Neural cell (in vitro differentiated cells): ENCODE measurements around the gene SMG6. TPM values are rescaled to one million over a fixed set of nuclear protein-coding genes. Genes with fewer than 3 reads are reported as not detected.

Source experiments
- H2AFZ ChIP-seq: fragments of 200-600, 300-800 bp; sonication (generic), shearing (Covaris generic); 2 replicates; pipeline ENCODE4 v1.6.0; 2014; ENCODE audit warnings: low read depth, mild to moderate bottlenecking, antibody characterized with exemption, low read length, moderate library complexity
- H3F3A ChIP-seq: fragments of 200-600 bp; shearing (Covaris generic); 2 replicates; pipeline ENCODE4 v1.6.1; 2016; ENCODE audit warnings: mild to moderate bottlenecking, moderate library complexity, mixed read lengths, antibody characterized with exemption, low read length; ENCODE audit not compliant: insufficient read depth, poor library complexity, severe bottlenecking
- H3K27ac ChIP-seq: fragments of 200-600, 300-800 bp; sonication (generic), shearing (Covaris generic); 2 replicates; pipeline ENCODE4 v1.5.1; 2014; ENCODE audit warnings: mild to moderate bottlenecking, low read length, moderate library complexity
- H3K27me3 ChIP-seq: fragments of 300-800, 200-600 bp; sonication (generic), shearing (Covaris generic); 2 replicates; pipeline ENCODE4 v1.6.0; 2014; ENCODE audit warnings: mild to moderate bottlenecking, low read depth, low read length, moderate library complexity; ENCODE audit not compliant: insufficient read depth
- H3K36me3 ChIP-seq: fragments of 300-800, 200-600 bp; sonication (generic), shearing (Covaris generic); 2 replicates; pipeline ENCODE4 v1.5.1; 2014; ENCODE audit warnings: mild to moderate bottlenecking, antibody characterized with exemption, low read length, moderate library complexity; ENCODE audit not compliant: insufficient read depth
- H3K4me2 ChIP-seq: fragments of 300-800, 200-600 bp; sonication (generic), shearing (Covaris generic); 2 replicates; pipeline ENCODE4 v1.6.0; 2014; ENCODE audit warnings: mild to moderate bottlenecking, low read length
- H3K4me3 ChIP-seq: fragments of 300-800, 200-600 bp; sonication (generic), shearing (Covaris generic); 2 replicates; pipeline ENCODE4 v1.5.1; 2014; ENCODE audit warnings: mild to moderate bottlenecking, low read length, moderate library complexity
- H3K79me2 ChIP-seq: fragments of 200-600 bp; shearing (Covaris generic); replicated peaks from 2 replicates; pipeline ENCODE4 v1.6.0; 2014; ENCODE audit warnings: mild to moderate bottlenecking, low read length, moderate library complexity; ENCODE audit not compliant: insufficient read depth
- H3K9ac ChIP-seq: fragments of 300-800, 200-600 bp; sonication (generic), shearing (Covaris generic); 2 replicates; pipeline ENCODE4 v1.6.1; 2016; ENCODE audit warnings: mild to moderate bottlenecking, low read length, mixed read lengths
- H3K9me2 ChIP-seq: fragments of 200-600 bp; shearing (Covaris generic); 2 replicates; pipeline ENCODE4 v1.6.1; 2016; ENCODE audit warnings: mild to moderate bottlenecking, low read length, mixed read lengths; ENCODE audit not compliant: insufficient read depth
- H3K9me3 ChIP-seq: fragments of 200-600, 300-800 bp; sonication (generic), shearing (Covaris generic); 2 replicates; pipeline ENCODE4 v1.6.1; 2016; ENCODE audit warnings: mild to moderate bottlenecking, mixed run types, low read length, moderate library complexity, mixed read lengths
- H4K20me1 ChIP-seq: fragments of 200-600 bp; shearing (Covaris generic); 2 replicates; pipeline ENCODE4 v1.6.1; 2016; ENCODE audit warnings: mild to moderate bottlenecking, mixed run types; ENCODE audit not compliant: insufficient read depth
- EP300 ChIP-seq: fragments of 450-650 bp; conservative IDR thresholded peaks from 2 replicates; pipeline ENCODE4 v1.6.1; 2014; ENCODE audit warnings: antibody characterized with exemption, mild to moderate bottlenecking, moderate library complexity; ENCODE audit not compliant: poor library complexity, severe bottlenecking
- EZH2 ChIP-seq: fragments of 200-600, 300-800 bp; shearing (Covaris generic), sonication (generic); IDR thresholded peaks from 2 replicates; pipeline ENCODE4 v1.6.1; 2014; ENCODE audit warnings: antibody characterized with exemption, low read length, borderline replicate concordance, mild to moderate bottlenecking; ENCODE audit not compliant: insufficient read depth, poor library complexity, severe bottlenecking
- MXI1 ChIP-seq: fragments of 450-650 bp; conservative IDR thresholded peaks from 2 replicates; pipeline ENCODE4 v1.6.1; 2014; ENCODE audit warnings: antibody characterized with exemption, mild to moderate bottlenecking; ENCODE audit not compliant: poor library complexity, severe bottlenecking
- POLR2AphosphoS5 ChIP-seq: IDR thresholded peaks from 2 replicates; pipeline ENCODE4 v1.6.1; 2012
- RAD21 ChIP-seq: fragments of 450-650 bp; conservative IDR thresholded peaks from 2 replicates; pipeline ENCODE4 v1.6.1; 2014; ENCODE audit warnings: antibody characterized with exemption, mild to moderate bottlenecking, moderate library complexity
- SMC3 ChIP-seq: fragments of 450-650 bp; conservative IDR thresholded peaks from 2 replicates; pipeline ENCODE4 v1.6.1; 2014; ENCODE audit warnings: antibody characterized with exemption, mild to moderate bottlenecking, moderate library complexity; ENCODE audit not compliant: poor library complexity
- TAF1 ChIP-seq: IDR thresholded peaks from 2 replicates; pipeline ENCODE4 v1.6.1; 2012; ENCODE audit warnings: low read depth
- polyA plus RNA-seq: library from polyadenylated mRNA; depleted of rRNA; stranded (reverse); fragments of >200 nt; gene quantifications from 2 replicates; pipeline ENCODE4 v1.2.3, GENCODE V29; 2014
- TF ChIP-seq, protein P1 (sequence below): IDR thresholded peaks from 2 replicates; pipeline ENCODE4 v1.6.1; 2012; ENCODE audit warnings: borderline replicate concordance
- TF ChIP-seq, protein P2 (sequence below): fragments of 450-650 bp; IDR thresholded peaks from 2 replicates; pipeline ENCODE4 v1.5.1; 2014; ENCODE audit warnings: antibody characterized with exemption, mild to moderate bottlenecking, moderate library complexity; ENCODE audit not compliant: poor library complexity, severe bottlenecking

The SMG6 gene
- polyA plus RNA-seq, 1 donor from 2014 or later, result 13.9 TPM

DNA sequence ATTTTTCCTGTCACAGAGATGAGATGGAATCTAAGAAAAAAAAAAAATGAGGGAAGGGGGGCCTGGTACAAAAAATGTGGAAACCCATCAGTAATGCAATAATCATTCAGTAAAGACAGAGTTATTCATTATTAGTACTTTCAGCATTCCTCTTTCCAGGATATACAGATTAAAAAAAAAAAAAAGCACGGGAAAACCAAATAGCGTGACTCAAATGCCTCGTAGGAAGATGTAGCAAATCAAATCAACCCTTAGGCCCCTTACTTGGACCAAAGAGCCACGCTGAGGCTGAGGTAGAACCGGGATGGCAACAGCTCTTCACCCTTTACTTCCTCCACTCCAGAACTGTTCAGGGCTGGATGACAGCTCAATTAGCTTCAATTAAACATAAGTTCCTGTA lies 52.5 kb downstream of the SMG6 start:
- no peaks in the 10 kb centered on the region for H3K9me3 ChIP-seq
- H3K36me3 ChIP-seq, result no peaks in the 10 kb centered on the region
- no peak overlapping the region for H3K4me2 ChIP-seq
- no peaks in the 10 kb centered on the region for H3K27me3 ChIP-seq
- no peak overlapping the region for H2AFZ ChIP-seq
- no peaks in the 10 kb centered on the region for H3F3A ChIP-seq
- H3K9ac ChIP-seq, result no peak overlapping the region
- no peaks in the 10 kb centered on the region for H3K9me2 ChIP-seq
- TF ChIP-seq EZH2, result no peak
- no peak for TF ChIP-seq SMC3
- no peak for TF ChIP-seq EP300
- TF ChIP-seq POLR2AphosphoS5, result no peak
- no peak for TF ChIP-seq TAF1
- TF ChIP-seq RAD21, result no peak
- TF ChIP-seq, protein P1, sequence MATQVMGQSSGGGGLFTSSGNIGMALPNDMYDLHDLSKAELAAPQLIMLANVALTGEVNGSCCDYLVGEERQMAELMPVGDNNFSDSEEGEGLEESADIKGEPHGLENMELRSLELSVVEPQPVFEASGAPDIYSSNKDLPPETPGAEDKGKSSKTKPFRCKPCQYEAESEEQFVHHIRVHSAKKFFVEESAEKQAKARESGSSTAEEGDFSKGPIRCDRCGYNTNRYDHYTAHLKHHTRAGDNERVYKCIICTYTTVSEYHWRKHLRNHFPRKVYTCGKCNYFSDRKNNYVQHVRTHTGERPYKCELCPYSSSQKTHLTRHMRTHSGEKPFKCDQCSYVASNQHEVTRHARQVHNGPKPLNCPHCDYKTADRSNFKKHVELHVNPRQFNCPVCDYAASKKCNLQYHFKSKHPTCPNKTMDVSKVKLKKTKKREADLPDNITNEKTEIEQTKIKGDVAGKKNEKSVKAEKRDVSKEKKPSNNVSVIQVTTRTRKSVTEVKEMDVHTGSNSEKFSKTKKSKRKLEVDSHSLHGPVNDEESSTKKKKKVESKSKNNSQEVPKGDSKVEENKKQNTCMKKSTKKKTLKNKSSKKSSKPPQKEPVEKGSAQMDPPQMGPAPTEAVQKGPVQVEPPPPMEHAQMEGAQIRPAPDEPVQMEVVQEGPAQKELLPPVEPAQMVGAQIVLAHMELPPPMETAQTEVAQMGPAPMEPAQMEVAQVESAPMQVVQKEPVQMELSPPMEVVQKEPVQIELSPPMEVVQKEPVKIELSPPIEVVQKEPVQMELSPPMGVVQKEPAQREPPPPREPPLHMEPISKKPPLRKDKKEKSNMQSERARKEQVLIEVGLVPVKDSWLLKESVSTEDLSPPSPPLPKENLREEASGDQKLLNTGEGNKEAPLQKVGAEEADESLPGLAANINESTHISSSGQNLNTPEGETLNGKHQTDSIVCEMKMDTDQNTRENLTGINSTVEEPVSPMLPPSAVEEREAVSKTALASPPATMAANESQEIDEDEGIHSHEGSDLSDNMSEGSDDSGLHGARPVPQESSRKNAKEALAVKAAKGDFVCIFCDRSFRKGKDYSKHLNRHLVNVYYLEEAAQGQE, result no peak
- no peak for TF ChIP-seq MXI1
- TF ChIP-seq, protein P2, sequence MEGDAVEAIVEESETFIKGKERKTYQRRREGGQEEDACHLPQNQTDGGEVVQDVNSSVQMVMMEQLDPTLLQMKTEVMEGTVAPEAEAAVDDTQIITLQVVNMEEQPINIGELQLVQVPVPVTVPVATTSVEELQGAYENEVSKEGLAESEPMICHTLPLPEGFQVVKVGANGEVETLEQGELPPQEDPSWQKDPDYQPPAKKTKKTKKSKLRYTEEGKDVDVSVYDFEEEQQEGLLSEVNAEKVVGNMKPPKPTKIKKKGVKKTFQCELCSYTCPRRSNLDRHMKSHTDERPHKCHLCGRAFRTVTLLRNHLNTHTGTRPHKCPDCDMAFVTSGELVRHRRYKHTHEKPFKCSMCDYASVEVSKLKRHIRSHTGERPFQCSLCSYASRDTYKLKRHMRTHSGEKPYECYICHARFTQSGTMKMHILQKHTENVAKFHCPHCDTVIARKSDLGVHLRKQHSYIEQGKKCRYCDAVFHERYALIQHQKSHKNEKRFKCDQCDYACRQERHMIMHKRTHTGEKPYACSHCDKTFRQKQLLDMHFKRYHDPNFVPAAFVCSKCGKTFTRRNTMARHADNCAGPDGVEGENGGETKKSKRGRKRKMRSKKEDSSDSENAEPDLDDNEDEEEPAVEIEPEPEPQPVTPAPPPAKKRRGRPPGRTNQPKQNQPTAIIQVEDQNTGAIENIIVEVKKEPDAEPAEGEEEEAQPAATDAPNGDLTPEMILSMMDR, result no peak
- no peak overlapping the region for H3K4me3 ChIP-seq
- H3K79me2 ChIP-seq, result no peaks in the 10 kb centered on the region
- H3K27ac ChIP-seq, result no peak overlapping the region
- H4K20me1 ChIP-seq, result no peaks in the 10 kb centered on the region

- Histone ChIP-seq H3K4me2 (no peak overlapping the region), H2AFZ (no peak overlapping the region), H3K36me3 (no peaks in the 10 kb centered on the region), H3K27me3 (no peaks in the 10 kb centered on the region), H3K79me2 (no peaks in the 10 kb centered on the region), H3K27ac (no peak overlapping the region), H3K9me2 (no peaks in the 10 kb centered on the region), H3F3A (no peaks in the 10 kb centered on the region), H3K4me3 (no peak overlapping the region), H3K9me3 (no peaks in the 10 kb centered on the region), H3K9ac (no peak overlapping the region), H4K20me1 (no peaks in the 10 kb centered on the region)
- TF ChIP-seq, protein P2, result no peak
- TF ChIP-seq EZH2 (no peak), RAD21 (no peak), TAF1 (no peak)
These were observed 53.2 kb downstream of the SMG6 start for GRCh38 chr17:2250140-2251095.
